Lower leg skin (tissue), 4 donors: ENCODE measurements around the gene TUBA4B. TPM values are rescaled to one million over a fixed set of nuclear protein-coding genes. Genes with fewer than 3 reads are reported as not detected.

Experiments
- DNase-seq, 2 donors: peaks; one replicate each; pipeline ENCODE4 v3.0.0-alpha.2; 2019; ENCODE audit warnings: low spot score in 2 of 2
- H3K4me3 ChIP-seq: fragments of 200-600 bp; sonication (generic); 2 replicates; pipeline ENCODE4 v1.5.1; 2017; ENCODE audit warnings: mild to moderate bottlenecking, low read depth; ENCODE audit not compliant: poor library complexity, severe bottlenecking
- POLR2A ChIP-seq, 2 donors: fragments of 450-650 bp; IDR thresholded peaks; one replicate each; pipeline ENCODE4 v1.6.1; 2016 to 2017; ENCODE audit warnings: antibody characterized with exemption in 2 of 2, mild to moderate bottlenecking in 1 of 2, moderate library complexity in 1 of 2
- WGBS, 2 donors: methylation state at CpG; one replicate each; pipeline ENCODE4 v1.1.5; 2018; 5-methylcytosine and 5-hydroxymethylcytosine counted together
- intact Hi-C: fragments of 100-400 bp; cut with DNase I; formaldehyde crosslinking; loops from one replicate; pipeline ENCODE4 v1.15.0; 2023; ENCODE audit warnings: low total_unique reads
- total RNA-seq, 4 donors: library from RNA; depleted of rRNA; stranded (reverse); fragments of >200 nt; gene quantifications; one replicate each; pipeline ENCODE4 v1.1.0, GENCODE V29; 2016
- TF ChIP-seq, protein P1 (sequence below), 3 donors: fragments of 450-650 bp; IDR thresholded peaks; one replicate each; pipeline ENCODE4 v1.5.1; 2016; ENCODE audit warnings: antibody characterized with exemption in 3 of 3, mild to moderate bottlenecking in 3 of 3, moderate library complexity in 2 of 3

The TUBA4B gene
- total RNA-seq, 4 donors from 2014 or later, result not detected

DNA sequence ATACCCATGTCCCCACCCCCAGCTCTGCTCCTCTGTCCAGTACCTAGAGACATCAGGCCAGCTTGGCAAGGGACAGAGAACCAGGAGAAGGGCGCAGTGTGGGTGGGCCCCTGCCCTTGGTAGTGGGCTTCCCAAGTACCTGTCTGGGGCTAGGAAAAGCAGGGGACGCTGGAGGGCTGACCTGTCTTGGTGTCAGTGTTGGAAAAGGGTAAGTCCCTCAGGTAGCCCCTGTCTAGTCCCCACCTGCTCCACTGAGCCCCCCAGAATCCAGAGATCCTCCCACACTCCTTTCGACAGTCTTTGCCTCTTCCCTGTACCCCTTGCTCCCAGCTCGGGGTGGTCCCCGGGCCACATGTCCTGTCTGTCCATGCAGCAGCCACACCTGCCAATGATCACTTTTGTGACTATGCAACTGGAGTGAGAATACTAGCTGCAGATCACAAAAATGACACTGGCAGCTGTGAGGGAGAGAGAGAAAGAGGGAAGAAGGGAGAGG is 40.7 kb downstream of the TUBA4B start:
- intact Hi-C loops, result no loop called here
- WGBS, 2 donors, result 84 to 91% methylated on average over 5 of the region's 5 CpGs
- DNase-seq, result peak in 1 of 2 donors; percentile 84
- TF ChIP-seq POLR2A (IDR thresholded peaks at IDR 0.05), result no peak
- TF ChIP-seq, protein P1, sequence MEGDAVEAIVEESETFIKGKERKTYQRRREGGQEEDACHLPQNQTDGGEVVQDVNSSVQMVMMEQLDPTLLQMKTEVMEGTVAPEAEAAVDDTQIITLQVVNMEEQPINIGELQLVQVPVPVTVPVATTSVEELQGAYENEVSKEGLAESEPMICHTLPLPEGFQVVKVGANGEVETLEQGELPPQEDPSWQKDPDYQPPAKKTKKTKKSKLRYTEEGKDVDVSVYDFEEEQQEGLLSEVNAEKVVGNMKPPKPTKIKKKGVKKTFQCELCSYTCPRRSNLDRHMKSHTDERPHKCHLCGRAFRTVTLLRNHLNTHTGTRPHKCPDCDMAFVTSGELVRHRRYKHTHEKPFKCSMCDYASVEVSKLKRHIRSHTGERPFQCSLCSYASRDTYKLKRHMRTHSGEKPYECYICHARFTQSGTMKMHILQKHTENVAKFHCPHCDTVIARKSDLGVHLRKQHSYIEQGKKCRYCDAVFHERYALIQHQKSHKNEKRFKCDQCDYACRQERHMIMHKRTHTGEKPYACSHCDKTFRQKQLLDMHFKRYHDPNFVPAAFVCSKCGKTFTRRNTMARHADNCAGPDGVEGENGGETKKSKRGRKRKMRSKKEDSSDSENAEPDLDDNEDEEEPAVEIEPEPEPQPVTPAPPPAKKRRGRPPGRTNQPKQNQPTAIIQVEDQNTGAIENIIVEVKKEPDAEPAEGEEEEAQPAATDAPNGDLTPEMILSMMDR (IDR thresholded peaks at IDR 0.05), result no peak
- no peak overlapping the region for H3K4me3 ChIP-seq

DNA sequence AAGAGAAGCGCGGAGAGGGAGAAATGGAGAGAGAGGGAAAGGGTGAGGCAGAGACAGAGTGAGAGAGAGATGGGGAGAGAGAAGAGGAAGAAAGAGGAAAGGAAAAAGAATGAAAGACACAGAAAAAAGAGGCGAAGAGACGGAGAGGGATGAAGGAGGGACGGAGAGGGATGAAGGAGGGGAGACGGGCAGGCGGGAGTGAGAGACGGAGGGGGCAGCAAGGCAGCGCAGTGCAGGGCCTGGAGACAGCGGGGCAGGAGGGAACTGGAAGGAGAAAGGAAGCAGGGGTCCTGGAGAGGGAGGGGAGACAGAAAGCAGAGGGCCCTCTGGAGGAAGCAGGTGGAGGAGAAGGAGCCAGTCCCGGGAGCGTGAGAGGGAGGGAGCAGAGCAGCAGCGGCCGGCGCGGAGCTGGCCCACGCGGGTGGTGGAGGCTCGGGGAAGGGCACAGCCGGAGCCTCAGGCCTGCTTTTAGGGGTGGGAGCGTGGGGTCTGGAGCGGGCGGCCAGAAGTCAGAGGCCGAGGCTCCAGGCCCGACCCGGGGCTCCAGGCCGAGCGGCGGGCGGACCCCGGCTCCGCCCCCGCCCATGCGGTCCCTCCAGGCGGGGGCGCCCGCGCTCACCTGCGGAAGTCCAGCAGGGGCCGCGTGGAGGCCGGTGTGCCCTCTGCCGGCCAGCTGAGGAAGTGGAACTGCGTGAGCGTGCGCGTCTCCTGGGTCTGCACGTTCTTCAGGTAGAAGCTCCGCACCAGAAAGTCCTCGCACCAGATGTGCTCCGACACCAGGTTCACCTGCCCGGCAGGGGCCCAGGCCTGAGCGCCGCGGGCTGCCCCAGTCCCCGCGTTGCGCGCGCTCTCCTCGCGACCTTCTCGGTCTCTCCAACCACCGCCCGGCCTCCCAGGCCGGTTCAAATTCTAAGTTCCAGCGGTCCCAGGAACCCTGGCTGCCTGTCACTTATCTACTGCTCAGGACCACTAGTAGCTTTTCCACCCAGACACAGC is 41.6 kb downstream of the TUBA4B start:
- peak; percentile 73 to 97 for DNase-seq
- no peak overlapping the region for H3K4me3 ChIP-seq
- 9 to 13% methylated on average over 45 to 57 of the region's 67 CpGs for WGBS, 2 donors
- intact Hi-C loops, result loop anchor here (5.0 kb wide), 1 partner anchor 132 kb away; the partner anchor contains the start of gene NHEJ1
- no peak for TF ChIP-seq POLR2A (IDR thresholded peaks at IDR 0.05)
- TF ChIP-seq, protein P1 (IDR thresholded peaks at IDR 0.05), result peak in 2 of 3 donors; percentile 25 to 95

DNA sequence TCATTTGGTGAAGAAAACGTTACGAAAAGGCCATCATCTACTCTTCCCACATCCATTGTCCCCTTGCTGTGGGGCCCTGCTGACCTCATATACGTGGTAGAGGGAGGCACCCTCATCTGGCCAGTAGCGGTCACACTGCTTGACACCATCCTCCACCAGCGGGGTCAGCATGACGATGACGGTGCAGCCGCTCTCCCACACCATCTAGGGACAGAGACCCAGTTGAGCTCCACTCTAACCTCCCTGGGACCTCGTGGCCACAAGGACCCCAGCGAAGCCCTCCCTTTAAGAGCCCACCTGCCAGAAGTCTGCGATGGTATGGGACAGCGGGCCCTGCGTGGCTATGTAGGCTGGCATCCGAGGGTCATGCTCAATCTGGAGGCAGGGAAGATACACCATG is 43.1 kb downstream of the TUBA4B start:
- 86 to 91% methylated on average over 13 to 14 of the region's 14 CpGs for WGBS, 2 donors
- H3K4me3 ChIP-seq, result no peak overlapping the region
- intact Hi-C loops, result loop anchor here (5.0 kb wide), 1 partner anchor 134 kb away; the partner anchor contains the start of gene NHEJ1

DNA sequence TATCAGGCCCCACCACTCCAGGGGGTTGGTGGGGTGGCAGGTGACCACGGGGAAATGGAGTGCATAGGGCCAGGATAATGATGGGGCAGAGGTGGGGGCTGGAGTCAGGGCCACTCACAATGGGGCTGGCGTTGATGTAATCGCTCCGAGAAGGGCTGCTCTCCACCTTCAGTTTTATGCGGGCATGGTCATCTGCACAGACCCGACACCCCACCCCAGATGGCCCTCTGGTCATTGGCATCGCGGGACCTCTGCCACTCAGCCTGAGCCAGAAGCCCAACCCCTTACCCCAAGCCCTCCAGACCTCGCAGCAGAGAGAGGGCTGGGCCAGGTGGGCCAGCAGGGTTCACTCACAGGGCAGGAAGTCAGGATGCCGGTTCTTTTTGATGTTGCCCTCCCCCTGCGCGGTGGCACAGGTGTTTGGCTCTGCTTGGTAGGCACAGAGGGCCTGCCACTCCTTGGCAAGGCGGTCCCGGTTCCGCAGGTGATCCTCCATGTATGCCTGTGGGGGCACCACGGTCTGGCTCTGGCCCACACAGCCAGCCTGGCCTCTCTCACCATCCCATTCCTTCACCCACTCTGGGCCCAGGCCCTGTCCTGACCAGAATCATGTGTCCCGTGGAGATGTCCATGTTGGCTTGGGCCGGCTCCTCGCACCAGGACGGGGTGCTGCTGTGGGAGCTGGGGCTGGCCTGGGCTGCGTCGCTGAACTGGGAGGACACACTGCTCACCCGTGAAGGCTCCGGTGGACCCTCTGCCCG is 43.8 kb downstream of the TUBA4B start:
- TF ChIP-seq, protein P1 (IDR thresholded peaks at IDR 0.05), result no peak
- no peak for TF ChIP-seq POLR2A (IDR thresholded peaks at IDR 0.05)
- WGBS, 2 donors, result 85 to 92% methylated on average over 23 to 25 of the region's 25 CpGs
- no peak overlapping the region for H3K4me3 ChIP-seq
- peak; percentile 12 to 83 for DNase-seq
- intact Hi-C loops, result loop anchor here (5.0 kb wide), 1 partner anchor 135 kb away; the partner anchor contains the start of gene NHEJ1

More for the DNA sequence above, 43.1 kb downstream of the TUBA4B start:
- peak in 1 of 2 donors; percentile 12 for DNase-seq
- TF ChIP-seq POLR2A (IDR thresholded peaks at IDR 0.05), result no peak
- TF ChIP-seq, protein P1 (IDR thresholded peaks at IDR 0.05), result no peak

DNA sequence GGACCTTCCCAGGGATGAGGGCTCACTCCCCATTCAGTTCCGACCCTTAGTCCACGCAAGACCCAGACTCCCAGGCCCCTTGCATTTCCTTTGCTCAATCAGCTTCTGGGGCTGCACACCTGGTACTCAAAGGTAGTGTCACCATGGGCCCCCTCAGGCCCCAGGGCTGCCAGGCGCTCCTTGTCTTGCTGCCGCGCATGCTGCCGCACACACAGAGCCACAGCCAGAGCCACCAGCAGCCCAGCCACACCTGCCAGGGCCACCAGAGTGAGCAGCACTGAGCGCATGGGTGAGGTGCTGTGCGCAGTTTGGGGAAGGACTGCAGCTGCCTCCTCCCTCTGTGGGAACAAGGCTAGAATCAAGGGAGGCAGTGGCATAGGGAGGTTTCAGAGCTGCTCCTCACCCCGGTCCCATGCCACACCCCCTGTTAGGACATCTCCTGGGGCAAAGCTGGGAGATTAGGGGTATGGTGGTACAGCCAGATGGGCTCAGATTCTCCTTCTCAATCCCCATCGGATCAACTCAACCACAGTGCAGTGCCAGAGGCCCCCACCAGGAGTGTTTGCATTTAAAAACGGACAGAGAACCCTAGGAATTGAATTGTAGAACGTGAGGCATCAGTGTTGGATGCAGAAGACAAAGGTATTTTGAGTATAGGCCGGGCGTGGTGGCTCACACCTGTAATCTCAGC is 44.9 kb downstream of the TUBA4B start:
- no peak for TF ChIP-seq POLR2A (IDR thresholded peaks at IDR 0.05)
- TF ChIP-seq, protein P1 (IDR thresholded peaks at IDR 0.05), result no peak
- intact Hi-C loops, result loop anchor here (5.0 kb wide), 1 partner anchor 136 kb away; the partner anchor contains the start of gene NHEJ1
- H3K4me3 ChIP-seq, result no peak overlapping the region
- peak in 1 of 2 donors; percentile 12 for DNase-seq
- 80% methylated on average over 14 of the region's 14 CpGs for WGBS, 2 donors
